Heart left ventricle (tissue), 16 donors: Measurements from ENCODE around the gene PTCSC3. TPM values are rescaled to one million over a fixed set of nuclear protein-coding genes. Genes with fewer than 3 reads are reported as not detected.

Experiments
- ATAC-seq, 4 donors: fragments of 200-7000 bp; cut with Tn5 transposase; one replicate each; pipeline ENCODE4 v1.9.1; 2020 to 2022; ENCODE audit warnings: moderate library complexity in 4 of 4, mild to moderate bottlenecking in 3 of 4, moderate number of reproducible peaks in 1 of 4
- DNase-seq, 5 donors: peaks; one replicate each; pipeline ENCODE4 v3.0.0-alpha.2; 2020
- H3K27ac ChIP-seq, 12 donors: fragments of 200-600 bp; sonication (generic) in 4 of 12; one replicate each; pipeline versions ENCODE4 v1.5.0 to v1.8.0; 2016 to 2022; ENCODE audit warnings: mild to moderate bottlenecking in 2 of 12
- H3K27me3 ChIP-seq, 9 donors: fragments of 200-600 bp; sonication (generic) in 2 of 9; one replicate each; pipeline versions ENCODE4 v1.5.1 to v1.8.0; 2016 to 2022; ENCODE audit warnings: mild to moderate bottlenecking in 3 of 9
- H3K36me3 ChIP-seq, 9 donors: fragments of 200-600 bp; sonication (generic) in 2 of 9; one replicate each; pipeline versions ENCODE4 v1.5.0 to v1.8.0; 2018 to 2022; ENCODE audit warnings: mild to moderate bottlenecking in 2 of 9
- H3K4me1 ChIP-seq, 12 donors: fragments of 200-600 bp; sonication (generic) in 4 of 12; one replicate each; pipeline versions ENCODE4 v1.5.0 to v1.8.0; 2016 to 2022; ENCODE audit warnings: mild to moderate bottlenecking in 3 of 12
- H3K4me3 ChIP-seq, 12 donors: fragments of 200-600 bp; sonication (generic) in 4 of 12; one replicate each; pipeline versions ENCODE4 v1.5.0 to v1.8.0; 2017 to 2022; ENCODE audit warnings: mild to moderate bottlenecking in 9 of 12, moderate library complexity in 4 of 12
- H3K9me3 ChIP-seq, 12 donors: fragments of 200-600 bp; sonication (generic) in 4 of 12; one replicate each; pipeline versions ENCODE4 v1.5.0 to v1.8.0; 2016 to 2022; ENCODE audit warnings: mild to moderate bottlenecking in 1 of 12
- CTCF ChIP-seq, 12 donors: fragments of 200-600 bp; sonication (generic) in 4 of 12; IDR thresholded peaks; one replicate each; pipeline versions ENCODE4 v1.5.0 to v1.8.0; 2018 to 2022; ENCODE audit warnings: antibody characterized with exemption in 12 of 12, mild to moderate bottlenecking in 5 of 12
- POLR2A ChIP-seq, 2 donors: fragments of 450-650 bp; IDR thresholded peaks; one replicate each; pipeline ENCODE4 v1.6.1; 2017; ENCODE audit warnings: antibody characterized with exemption in 2 of 2, mild to moderate bottlenecking in 2 of 2, moderate library complexity in 2 of 2
- WGBS, 4 donors: extraction: QIAGEN DNeasy Blood & Tissue Kit in 2 of 4; methylation state at CpG; one replicate each; pipeline versions ENCODE4 v1.1.5 to v1.1.7; 2013 to 2018; 5-methylcytosine and 5-hydroxymethylcytosine counted together
- intact Hi-C, 10 donors: fragments of 100-400 bp; cut with DNase I; formaldehyde crosslinking; loops; one replicate each; pipeline versions ENCODE4 v1.11.1 to v1.14.2; 2022
- polyA plus RNA-seq, 2 donors: library from polyadenylated mRNA; stranded (reverse); fragments of 200-250 nt; gene quantifications; one replicate each; pipeline ENCODE4 v1.2.3, GENCODE V29; 2013
- total RNA-seq, 9 donors: library from RNA; depleted of rRNA in 2 of 9; stranded (reverse); fragments of >200 nt in 2 of 9; fragmentation: NEBNext Ultra II Directional in 3 of 9; extraction: Animal tissue kit (Norgen Biotek cat#: 25700) in 3 of 9; gene quantifications; one replicate each; pipeline versions ENCODE4 v1.1.0 to v1.2.4, GENCODE V29; 2016 to 2023
- donor health status: ischemic (EF 13 %, LVEDD 7.1; RV severe dilation, severe dysfunction).
- donor health status: healthy with polysubstance abuse.
- donor health status: DM: no; HTN: yes; CAD: no.
- donor health status: DM: no; HTN: no; CAD: no.
- donor health status: ischemic (EF 25% LVEDD 6.9; RV normal size, moderate dysfunction).
- donor health status: ischemic (EF 25% LVEDD 5.7; RV mildly dilated, moderate dysfunction).
- donor health status: healthy.
- donor health status: DM: yes; HTN: yes; CAD: no.
- donor health status: ischemic (EF 35%, LVEDD 5.7; RV mildly dilated, moderate dysfunction).
- donor health status: nonischemic (EF 11% LVEDD 7.7; RV severe dilation, severe dysfunction).
- donor health status: DM: yes; HTN: yes; CAD: no.
- donor health status: PGD.
- donor health status: ischemic (EF 29% LVEDD 5.4; RV normal size, mild dysfunction).
- donor health status: nonischemic (EF 23%, LVEDD 6.1; RV moderate dilation, normal function).

Gene PTCSC3
- total and polyA plus RNA-seq, 11 donors, result not detected

GRCh38 chr14:36217027-36217426 lies 40.5 kb upstream of the PTCSC3 start:
- no peak for TF ChIP-seq POLR2A (IDR thresholded peaks at IDR 0.05)
- TF ChIP-seq CTCF (IDR thresholded peaks at IDR 0.05), result no peak
- Histone ChIP-seq H3K27me3 (peaks cover 0 to 30% (median 4%) of the 10 kb centered on the region in 9 donors), H3K9me3 (no peaks in the 10 kb centered on the region), H3K36me3 (no peaks in the 10 kb centered on the region), H3K27ac (no peak overlapping the region), H3K4me3 (no peak overlapping the region), H3K4me1 (no peaks in the 10 kb centered on the region)
- WGBS, 4 donors, result 91 to 96% (median 94%) methylated on average over 2 of the region's 2 CpGs
- DNase-seq (no peak), ATAC-seq (no peak)
- intact Hi-C loops, result loop anchor here in 2 of 10 donors (10.0 kb wide), 2 partner anchors 148 to 158 kb away; no protein-coding TSS in a partner anchor

GRCh38 chr14:36215217-36215598 lies 38.7 kb upstream of the PTCSC3 start:
- DNase-seq, result no peak
- Histone ChIP-seq H3K27ac (no peak overlapping the region), H3K27me3 (peaks cover 0 to 30% (median 4%) of the 10 kb centered on the region in 9 donors), H3K36me3 (no peaks in the 10 kb centered on the region), H3K4me3 (no peak overlapping the region), H3K4me1 (no peaks in the 10 kb centered on the region), H3K9me3 (no peaks in the 10 kb centered on the region)
- WGBS, 4 donors, result 76 to 84% (median 80%) methylated on average over 3 of the region's 3 CpGs
- no peak for ATAC-seq
- intact Hi-C loops, result loop anchor here in 2 of 10 donors (10.0 kb wide), 2 partner anchors 150 to 160 kb away; no protein-coding TSS in a partner anchor
- TF ChIP-seq POLR2A (IDR thresholded peaks at IDR 0.05), result no peak
- no peak for TF ChIP-seq CTCF (IDR thresholded peaks at IDR 0.05)

- DNase-seq (no peak), ATAC-seq (no peak)
- H3K27ac ChIP-seq, result no peak overlapping the region
- intact Hi-C loops, result loop anchor here in 2 of 10 donors (10.0 kb wide), 2 partner anchors 150 to 160 kb away; no protein-coding TSS in a partner anchor
- WGBS, 4 donors, result 59 to 68% (median 60%) methylated on average over 5 of the region's 5 CpGs
- no peaks in the 10 kb centered on the region for H3K36me3 ChIP-seq
- H3K27me3 ChIP-seq, result peaks cover 0 to 30% (median 4%) of the 10 kb centered on the region in 9 donors
- H3K4me1 ChIP-seq, result no peaks in the 10 kb centered on the region
- H3K9me3 ChIP-seq, result no peaks in the 10 kb centered on the region
- TF ChIP-seq POLR2A (IDR thresholded peaks at IDR 0.05), result no peak
- no peak for TF ChIP-seq CTCF (IDR thresholded peaks at IDR 0.05)
- H3K4me3 ChIP-seq, result no peak overlapping the region
Measured at GRCh38 chr14:36214476-36215216, 38.1 kb upstream of the PTCSC3 start.

GRCh38 chr14:36212987-36213386 lies 36.5 kb upstream of the PTCSC3 start:
- H3K27ac ChIP-seq, result no peak overlapping the region
- H3K4me1 ChIP-seq, result no peaks in the 10 kb centered on the region
- H3K27me3 ChIP-seq, result peaks cover 0 to 24% (median 4%) of the 10 kb centered on the region in 9 donors
- TF ChIP-seq CTCF (IDR thresholded peaks at IDR 0.05) (no peak), POLR2A (IDR thresholded peaks at IDR 0.05) (no peak)
- no peaks in the 10 kb centered on the region for H3K36me3 ChIP-seq
- no peaks in the 10 kb centered on the region for H3K9me3 ChIP-seq
- intact Hi-C loops, result loop anchor here in 2 of 10 donors (10.0 kb wide), 2 partner anchors 152 to 162 kb away; no protein-coding TSS in a partner anchor
- WGBS, 4 donors, result 93 to 96% (median 95%) methylated on average over 3 of the region's 3 CpGs
- no peak overlapping the region for H3K4me3 ChIP-seq
- DNase-seq, result no peak
- ATAC-seq, result no peak
